ENCODE results near the gene FLT3. TPM values are rescaled to one million over a fixed set of nuclear protein-coding genes. Genes with fewer than 3 reads are reported as not detected.

Gene FLT3
- total and polyA plus RNA-seq, 9 of the 15 experiments (the other 6 are each of a cell fraction or from before 2014, with no cell fraction given) = not detected

GRCh38 chr13:28049215-28049614 is 51.2 kb downstream of the FLT3 start:
- WGBS (ENCODE audit: insufficient coverage, low coverage, missing lambda C conversion rate) = 0% methylated on average over 5 of the region's 5 CpGs
- no TSS peak for BruUV-seq (replicated peaks)
- intact Hi-C loops (cut with micrococcal nuclease) = no loop called here
- H3K27me3 ChIP-seq (ENCODE audit: control insufficient read depth in 2 of 2, insufficient read depth in 2 of 2, low read length in 2 of 2) = peaks cover 4 to 6% of the 10 kb centered on the region in 2 experiments; a peak in 3 of 5 replicates
- no peak overlapping the region for H3K4me3 ChIP-seq
- H2AFZ ChIP-seq (ENCODE audit: low read depth, low read length) = no peak overlapping the region
- H3K9ac ChIP-seq (ENCODE audit: insufficient read depth in 1 of 2, low read depth in 2 of 2, low read length in 2 of 2) = no peak overlapping the region
- POLR2A ChIA-PET = no interaction called here
- in situ Hi-C loops (cut with MboI) = no loop called here
- no peaks in the 10 kb centered on the region for H3K79me2 ChIP-seq (ENCODE audit: control insufficient read depth, insufficient read depth, low read length)
- no peaks in the 10 kb centered on the region for H3K36me3 ChIP-seq (ENCODE audit: control insufficient read depth, insufficient read depth, low read length)
- H4K20me1 ChIP-seq (replicated peaks; ENCODE audit: control insufficient read depth, insufficient read depth, low read length) = no peaks in the 10 kb centered on the region
- H3K9me3 ChIP-seq (replicated peaks; ENCODE audit: control insufficient read depth, insufficient read depth, low read depth, low read length) = no peaks in the 10 kb centered on the region
- CTCF ChIA-PET (ENCODE audit: low intra/inter-chr PET ratio) = no interaction called here
- DNase-seq (ENCODE audit: extremely low read depth in 1 of 4, low spot score in 3 of 4) = no peak
- no peaks in the 10 kb centered on the region for H3K4me1 ChIP-seq (replicated peaks in 1 of 2; ENCODE audit: control insufficient read depth in 2 of 2, insufficient read depth in 2 of 2, low read length in 2 of 2)
- no peak for FAIRE-seq
- H3K27ac ChIP-seq (ENCODE audit: extremely low read depth, low read depth, low read length) = no peak overlapping the region
- H3K4me2 ChIP-seq (ENCODE audit: insufficient read depth, low read length) = no peak overlapping the region
- no peak for ATAC-seq
- H3K9me1 ChIP-seq (ENCODE audit: control insufficient read depth, insufficient read depth, low read length) = no peaks in the 10 kb centered on the region
- TF ChIP-seq MAFK (IDR thresholded peaks at IDR 0.05; ENCODE audit: low read length) (no peak), MLLT1 (IDR thresholded peaks at IDR 0.05) (no peak), ZNF609 (CRISPR knock-in tag; IDR thresholded peaks at IDR 0.05; ENCODE audit: borderline replicate concordance) (no peak), AFF1 (IDR thresholded peaks at IDR 0.05; ENCODE audit: low read depth in 1 of 2, partially characterized antibody in 2 of 2) (no peak), MXD1 (CRISPR knock-in tag; IDR thresholded peaks at IDR 0.05; ENCODE audit: borderline replicate concordance, poor library complexity, severe bottlenecking) (no peak), IRF2 (CRISPR knock-in tag; IDR thresholded peaks at IDR 0.05) (no peak), ZNF740 (CRISPR knock-in tag; IDR thresholded peaks at IDR 0.05) (no peak), ZNF740 (tag; IDR thresholded peaks at IDR 0.05) (no peak), PML (IDR thresholded peaks at IDR 0.05; ENCODE audit: low read length) (no peak), TAF1 (IDR thresholded peaks at IDR 0.05; ENCODE audit: control insufficient read depth, extremely low read depth, insufficient read depth, low read length, severe bottlenecking) (no peak)

All from K562 (cell line).